Neuronal stem cell (in vitro differentiated cells): ENCODE results near the gene GRK6.

Source experiments
- DNase-seq: peaks from one replicate; pipeline ENCODE4 v3.0.0-alpha.2; 2013; ENCODE audit warnings: low spot score
- H2AFZ ChIP-seq: one replicate; pipeline ENCODE4 v1.6.1; 2013; ENCODE audit warnings: mild to moderate bottlenecking, low read length, inconsistent platforms
- H2AK5ac ChIP-seq: 2 replicates; pipeline ENCODE4 v1.6.1; 2013; ENCODE audit warnings: low read depth, mild to moderate bottlenecking, inconsistent platforms, low read length, moderate library complexity, mixed read lengths
- H2BK120ac ChIP-seq: 2 replicates; pipeline ENCODE4 v1.6.1; 2013; ENCODE audit warnings: low read depth, mild to moderate bottlenecking, inconsistent platforms, low read length, moderate library complexity, mixed read lengths
- H2BK12ac ChIP-seq: one replicate; pipeline ENCODE4 v1.6.1; 2013; ENCODE audit warnings: low read length, inconsistent platforms
- H2BK15ac ChIP-seq: 2 replicates; pipeline ENCODE4 v1.6.1; 2013; ENCODE audit warnings: mild to moderate bottlenecking, low read length, inconsistent platforms, mixed read lengths
- H2BK5ac ChIP-seq: one replicate; pipeline ENCODE4 v1.6.1; 2013; ENCODE audit warnings: inconsistent platforms, mild to moderate bottlenecking, low read length, moderate library complexity
- H3K14ac ChIP-seq: one replicate; pipeline ENCODE4 v1.6.1; 2013; ENCODE audit warnings: low read length, inconsistent platforms
- H3K18ac ChIP-seq: 2 replicates; pipeline ENCODE4 v1.6.1; 2013; ENCODE audit warnings: low read length, inconsistent platforms
- H3K23ac ChIP-seq: 2 replicates; pipeline ENCODE4 v1.6.1; 2013; ENCODE audit warnings: low read depth, mild to moderate bottlenecking, mixed read lengths, low read length, inconsistent platforms; ENCODE audit not compliant: poor library complexity
- H3K27ac ChIP-seq: replicated peaks from 3 replicates; pipeline ENCODE4 v1.5.1; 2013; ENCODE audit warnings: low read length, inconsistent platforms
- H3K27me3 ChIP-seq, 3 experiments: 2 replicates each; pipeline ENCODE4 v1.6.1; 2013; ENCODE audit warnings: low read length in 3 of 3, mild to moderate bottlenecking in 2 of 3, inconsistent platforms in 1 of 3, low read depth in 1 of 3, mixed read lengths in 1 of 3, moderate library complexity in 1 of 3; ENCODE audit not compliant: control insufficient read depth in 3 of 3, insufficient read depth in 3 of 3
- H3K36me3 ChIP-seq, 2 donors: replicated peaks in 1 of 2; 2 replicates each; pipeline ENCODE4 v1.6.1; 2013; ENCODE audit warnings: low read length in 2 of 2; ENCODE audit not compliant: control insufficient read depth in 2 of 2, insufficient read depth in 2 of 2
- H3K4ac ChIP-seq: 2 replicates; pipeline ENCODE4 v1.6.1; 2013; ENCODE audit warnings: inconsistent platforms, mild to moderate bottlenecking, low read length, moderate library complexity
- H3K4me1 ChIP-seq, 2 donors: 1 replicate in 1 of 2; 2 replicates in 1 of 2; pipeline ENCODE4 v1.6.1; 2013; ENCODE audit warnings: low read length in 2 of 2, low read depth in 1 of 2; ENCODE audit not compliant: control insufficient read depth in 2 of 2, insufficient read depth in 1 of 2
- H3K4me2 ChIP-seq: one replicate; pipeline ENCODE4 v1.6.1; 2013; ENCODE audit warnings: mild to moderate bottlenecking, low read length, inconsistent platforms; ENCODE audit not compliant: insufficient read depth, poor library complexity, severe bottlenecking
- H3K4me3 ChIP-seq, 2 donors: 2 replicates each; pipeline ENCODE4 v1.5.1; 2013; ENCODE audit warnings: low read length in 2 of 2, mild to moderate bottlenecking in 2 of 2, inconsistent platforms in 1 of 2, moderate library complexity in 1 of 2
- H3K79me1 ChIP-seq: one replicate; pipeline ENCODE4 v1.6.1; 2013; ENCODE audit warnings: low read depth, mild to moderate bottlenecking, inconsistent platforms, low read length, moderate library complexity
- H3K9ac ChIP-seq: one replicate; pipeline ENCODE4 v1.6.1; 2013; ENCODE audit warnings: mild to moderate bottlenecking, low read depth, low read length, inconsistent platforms; ENCODE audit not compliant: poor library complexity
- H3K9me3 ChIP-seq, 2 donors: replicated peaks in 1 of 2; 2 replicates each; pipeline versions ENCODE3 to v1.6.1; 2013; ENCODE audit warnings: low read length in 2 of 2, mild to moderate bottlenecking in 2 of 2, inconsistent platforms in 1 of 2, low read depth in 1 of 2, mixed read lengths in 1 of 2, moderate library complexity in 1 of 2; ENCODE audit not compliant: control insufficient read depth in 2 of 2, insufficient read depth in 1 of 2
- H4K8ac ChIP-seq: one replicate; pipeline ENCODE4 v1.6.1; 2013; ENCODE audit warnings: low read depth, mild to moderate bottlenecking, inconsistent platforms, low read length, moderate library complexity
- H4K91ac ChIP-seq: one replicate; pipeline ENCODE4 v1.6.1; 2013; ENCODE audit warnings: low read length, low read depth, mild to moderate bottlenecking, inconsistent platforms; ENCODE audit not compliant: poor library complexity
- WGBS, 2 donors: extraction: QIAGEN DNeasy Blood & Tissue Kit; methylation state at CpG; one replicate each; pipeline ENCODE4 v1.1.7; 2013; ENCODE audit warnings: missing lambda C conversion rate in 2 of 2, mixed read lengths in 1 of 2; ENCODE audit not compliant: insufficient read length in 2 of 2, insufficient replicate concordance in 1 of 2; ENCODE audit errors: extremely low coverage in 2 of 2; 5-methylcytosine and 5-hydroxymethylcytosine counted together

Gene GRK6

DNA sequence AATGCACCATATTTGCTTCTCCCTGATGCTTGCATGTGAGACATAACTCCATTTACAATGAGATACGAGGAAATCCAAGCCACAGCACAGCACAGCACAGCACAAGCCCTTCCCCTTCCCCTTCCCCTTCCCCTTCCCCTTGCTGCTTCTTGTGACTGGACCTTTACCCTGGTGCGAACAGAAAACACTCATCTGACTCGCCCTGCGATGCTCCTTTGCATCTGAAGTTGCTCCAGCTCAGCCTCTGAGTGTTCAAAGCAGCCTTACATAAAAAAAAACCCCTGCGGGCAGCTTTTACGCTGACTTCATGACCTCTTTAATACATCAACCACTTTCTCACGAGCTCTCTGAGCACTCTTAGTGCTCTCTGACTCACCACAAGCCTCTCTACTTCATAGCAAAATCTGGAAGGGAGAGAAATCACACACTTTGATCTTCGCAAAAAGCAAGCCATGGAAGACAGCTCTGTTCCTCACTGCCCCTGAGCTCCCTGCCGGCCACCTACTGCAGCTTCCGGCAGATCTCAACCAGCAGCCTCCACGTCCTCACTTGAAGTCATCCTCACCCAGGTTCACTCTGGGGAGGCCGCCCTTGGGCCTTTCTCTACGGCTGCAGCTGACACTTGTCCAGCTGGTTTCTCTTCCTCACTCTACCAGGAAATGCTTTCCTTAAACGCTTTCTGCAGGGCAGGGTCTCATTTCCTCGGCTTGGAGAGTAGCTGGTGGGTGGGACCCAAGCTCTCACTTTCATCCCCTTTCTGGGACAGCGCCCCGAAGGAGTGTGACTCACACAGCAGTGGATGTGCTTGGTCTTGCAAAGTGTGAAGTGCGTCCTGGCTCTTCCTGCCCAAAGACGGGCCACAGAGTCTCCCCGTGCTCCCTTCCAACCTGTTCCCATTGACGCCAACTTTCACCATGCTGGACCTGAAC is 37.0 kb upstream of the GRK6 start:
- Histone ChIP-seq H3K4me3 (no peak overlapping the region), H2AK5ac (peak overlapping the region; percentile 33), H3K36me3 (no peaks in the 10 kb centered on the region), H3K9ac (peak overlapping the region; percentile 7), H2AFZ (peak overlapping the region; percentile 89), H3K23ac (no peak overlapping the region), H2BK120ac (no peak overlapping the region), H3K18ac (no peak overlapping the region), H3K4ac (no peak overlapping the region), H3K4me1 (peaks cover 2 to 14% of the 10 kb centered on the region in 2 donors), H2BK15ac (peak overlapping the region; percentile 14), H3K9me3 (no peaks in the 10 kb centered on the region), H3K27ac (no peak overlapping the region), H4K8ac (no peak overlapping the region), H2BK12ac (no peak overlapping the region), H2BK5ac (no peak overlapping the region), H3K4me2 (no peak overlapping the region), H3K27me3 (peaks cover 0 to 59% (median 0%) of the 10 kb centered on the region in 3 experiments), H3K79me1 (no peaks in the 10 kb centered on the region), H4K91ac (no peak overlapping the region), H3K14ac (no peak overlapping the region)
- no peak for DNase-seq
- no CpG with 5 or more reads among the region's 21 CpGs for WGBS, 2 donors

DNA sequence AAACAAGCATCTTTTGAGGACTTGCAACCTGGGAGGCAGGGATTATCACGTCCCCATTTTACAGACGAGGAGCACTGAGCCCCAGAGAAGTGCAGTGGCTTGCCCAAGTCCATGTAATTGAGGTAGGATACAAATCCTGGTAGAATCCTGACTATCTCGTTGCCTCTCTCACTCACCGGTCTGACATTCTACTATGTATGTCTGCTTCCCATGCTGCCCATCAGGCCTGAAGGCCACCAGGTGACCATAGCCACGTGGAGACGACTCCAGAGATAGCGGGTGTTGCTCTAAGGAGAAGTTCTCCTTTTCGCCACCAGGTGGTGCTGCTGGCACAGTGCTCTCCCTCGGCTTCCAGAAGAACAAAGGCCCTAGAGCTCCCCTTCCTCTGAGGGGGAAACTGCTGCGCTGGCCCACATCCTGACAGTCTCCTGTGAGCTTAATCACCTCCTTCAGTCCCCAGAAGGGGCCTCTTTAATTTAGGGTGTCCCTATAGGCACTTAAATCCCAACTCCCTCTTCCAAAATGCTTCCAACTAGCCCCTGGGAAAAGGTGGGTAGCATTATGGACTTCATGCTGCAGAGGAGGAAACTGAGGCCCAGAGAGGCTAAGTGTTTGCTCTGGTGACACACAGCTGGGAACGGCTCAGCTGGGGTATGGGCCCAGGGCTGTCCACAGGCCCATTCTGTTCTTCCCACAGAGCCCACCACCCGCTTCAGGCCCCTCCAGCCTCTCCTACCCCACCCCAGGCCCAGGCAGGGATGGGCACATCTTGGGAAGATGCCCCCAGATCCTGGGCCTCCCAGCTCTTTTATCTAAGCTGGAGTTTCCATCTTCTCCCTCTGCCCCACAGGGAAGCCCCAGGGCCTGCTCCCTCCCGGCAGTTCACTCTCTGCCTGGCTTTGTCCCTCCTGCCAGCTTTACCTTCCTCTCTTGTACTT is 35.8 kb upstream of the GRK6 start:
- Histone ChIP-seq H3K9me3 (no peaks in the 10 kb centered on the region), H3K4me1 (peaks cover 2 to 14% of the 10 kb centered on the region in 2 donors), H3K27ac (no peak overlapping the region), H3K18ac (peak overlapping the region; percentile 20), H3K23ac (no peak overlapping the region), H2AFZ (peak overlapping the region; percentile 87), H2BK12ac (peak overlapping the region; percentile 2), H3K4ac (no peak overlapping the region), H4K91ac (no peak overlapping the region), H3K9ac (no peak overlapping the region), H3K79me1 (no peaks in the 10 kb centered on the region), H3K14ac (no peak overlapping the region), H2BK15ac (peak overlapping the region; percentile 82), H3K4me3 (no peak overlapping the region), H4K8ac (peak overlapping the region; percentile 7), H3K36me3 (no peaks in the 10 kb centered on the region), H2BK5ac (peak overlapping the region; percentile 54), H3K4me2 (no peak overlapping the region), H2AK5ac (peak overlapping the region; percentile 99), H3K27me3 (peaks cover 0 to 47% (median 0%) of the 10 kb centered on the region in 3 experiments), H2BK120ac (peak overlapping the region; percentile 21)
- peak; percentile 87 for DNase-seq
- WGBS, 2 donors, result no CpG with 5 or more reads among the region's 13 CpGs

DNA sequence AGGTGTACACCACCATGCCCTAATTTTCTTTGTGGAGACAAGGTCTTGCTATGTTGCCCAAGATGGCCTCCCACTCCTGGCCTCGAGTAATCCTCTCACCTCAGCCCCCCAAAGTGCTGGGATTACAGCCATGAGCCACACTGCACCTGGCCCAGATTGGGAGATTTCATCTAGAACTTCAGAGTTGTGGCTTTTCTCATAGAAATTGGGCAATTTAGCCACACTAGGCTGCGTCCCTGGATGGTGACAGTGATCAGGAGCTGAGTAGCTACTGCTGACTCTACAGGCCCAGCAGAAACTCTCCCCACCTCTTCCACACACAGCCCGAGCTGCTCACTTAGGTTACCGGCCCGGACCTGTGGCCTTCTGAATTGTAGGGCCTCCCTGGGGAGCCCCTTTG is 33.7 kb upstream of the GRK6 start:
- H3K23ac ChIP-seq, result no peak overlapping the region
- H3K27me3 ChIP-seq, result peaks cover 0 to 51% (median 0%) of the 10 kb centered on the region in 3 experiments
- H3K9me3 ChIP-seq, result no peaks in the 10 kb centered on the region
- no peak overlapping the region for H3K9ac ChIP-seq
- no peak overlapping the region for H4K91ac ChIP-seq
- no peak overlapping the region for H2BK15ac ChIP-seq
- H2AFZ ChIP-seq, result no peak overlapping the region
- H3K14ac ChIP-seq, result no peak overlapping the region
- no peak for DNase-seq
- no peak overlapping the region for H2BK5ac ChIP-seq
- H4K8ac ChIP-seq, result no peak overlapping the region
- H3K4ac ChIP-seq, result no peak overlapping the region
- peaks cover 2 to 14% of the 10 kb centered on the region in 2 donors for H3K4me1 ChIP-seq
- no peak overlapping the region for H2AK5ac ChIP-seq
- no peaks in the 10 kb centered on the region for H3K79me1 ChIP-seq
- H3K18ac ChIP-seq, result no peak overlapping the region
- no peak overlapping the region for H3K4me3 ChIP-seq
- no peak overlapping the region for H3K4me2 ChIP-seq
- no peak overlapping the region for H3K27ac ChIP-seq
- no peak overlapping the region for H2BK12ac ChIP-seq
- no peaks in the 10 kb centered on the region for H3K36me3 ChIP-seq
- no CpG with 5 or more reads among the region's 5 CpGs for WGBS, 2 donors
- peak overlapping the region; percentile 30 for H2BK120ac ChIP-seq
